HG03025 (cell line): ENCODE results near the gene NCAM1.

Experiments
- ATAC-seq: cut with Tn5 transposase; IDR thresholded peaks from one replicate; pipeline ENCODE4 v1.9.1; 2021; ENCODE audit warnings: mild to moderate bottlenecking, moderate library complexity; ENCODE audit not compliant: unreplicated experiment, low FRiP score

The NCAM1 gene

DNA sequence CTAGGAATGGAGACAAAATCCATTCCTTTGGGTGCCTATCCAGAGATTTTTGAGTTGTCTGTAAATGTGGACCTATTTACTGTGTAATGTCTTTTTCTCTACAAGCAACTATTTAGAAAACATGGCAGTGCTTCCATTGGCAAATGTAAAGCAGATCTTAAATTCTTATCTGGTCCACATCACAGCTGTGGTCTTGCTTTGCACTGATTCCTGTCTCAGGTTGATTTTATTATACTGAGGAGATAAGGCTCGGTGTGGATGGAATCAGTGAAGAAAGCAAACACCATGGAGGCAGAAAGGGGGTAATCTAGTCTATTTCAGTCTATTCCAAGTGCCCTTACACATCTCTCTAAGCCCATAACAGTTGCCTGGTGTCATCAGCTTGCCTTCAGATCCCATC lies 160.5 kb downstream of the NCAM1 start:
- no peak for ATAC-seq

DNA sequence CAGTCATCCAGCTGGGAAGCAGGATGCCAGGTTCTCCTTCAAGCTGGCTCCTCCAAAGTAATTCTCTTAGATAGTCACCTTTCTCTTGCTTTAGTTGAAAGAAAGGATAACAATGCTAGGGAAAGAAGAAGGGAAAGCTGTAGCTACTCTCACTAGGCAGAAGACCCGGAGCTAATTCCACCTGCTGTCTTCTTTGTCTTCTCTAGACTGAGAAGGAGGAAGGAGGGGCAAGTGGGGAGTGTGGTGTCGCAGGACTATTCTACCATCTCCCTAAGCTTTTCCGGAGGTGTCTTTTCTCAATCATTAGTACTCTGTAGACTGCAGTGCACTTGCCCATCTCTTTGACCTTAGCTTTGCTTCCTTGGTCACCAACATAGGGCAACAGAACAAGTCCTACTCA lies 162.8 kb downstream of the NCAM1 start:
- ATAC-seq: no peak

DNA sequence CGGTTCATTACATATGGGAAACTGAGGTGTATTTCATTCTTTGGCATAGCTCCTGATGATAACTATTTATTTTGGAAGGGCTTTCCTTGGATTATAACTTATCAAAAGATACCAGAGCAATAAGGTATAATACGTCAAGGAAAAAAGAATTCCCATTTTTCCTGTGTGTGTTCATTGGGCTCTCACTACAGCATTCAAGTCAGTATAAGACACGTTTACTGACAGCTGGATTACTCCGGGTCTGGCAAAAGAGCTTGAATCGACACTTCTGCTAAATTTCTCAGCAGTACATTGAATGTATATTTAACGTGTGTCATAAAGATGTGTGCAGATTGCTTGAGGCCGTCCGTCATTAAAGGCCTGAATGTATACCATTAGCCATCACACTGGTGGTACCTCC lies 163.4 kb downstream of the NCAM1 start:
- no peak for ATAC-seq

DNA sequence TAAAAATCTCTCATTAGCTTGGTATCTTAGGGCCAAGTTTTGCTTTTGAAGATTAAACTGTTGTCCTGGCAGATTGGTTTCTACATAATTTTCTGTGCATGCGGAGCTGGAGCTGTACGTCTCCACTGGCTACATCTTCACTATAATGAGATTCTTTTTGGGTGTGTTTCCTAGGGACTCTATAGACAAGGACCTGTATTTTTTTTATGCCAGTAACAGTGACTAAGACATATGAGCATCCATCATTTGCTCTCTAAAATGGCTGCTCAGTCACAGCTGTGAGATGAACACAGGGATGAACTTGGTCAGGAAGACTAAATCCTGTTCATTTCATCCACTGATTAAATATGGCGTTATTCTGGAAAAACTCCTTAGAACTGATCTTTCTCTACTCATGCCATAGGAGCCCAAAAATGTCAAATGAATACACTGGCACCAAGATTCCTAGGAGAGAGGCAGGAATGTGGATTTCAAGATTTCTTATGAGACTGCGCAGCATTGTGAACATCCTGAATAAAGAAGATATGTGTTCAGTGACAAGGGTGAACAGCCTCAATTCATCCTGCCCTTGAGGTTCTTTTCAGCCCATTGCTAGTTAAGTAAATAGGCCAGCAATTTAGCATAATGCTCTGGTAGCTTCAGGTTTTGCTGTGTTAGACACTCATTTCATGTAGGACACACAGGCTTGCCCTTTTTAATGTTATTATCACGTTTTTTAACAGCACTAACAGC lies 168.2 kb downstream of the NCAM1 start:
- no peak for ATAC-seq

DNA sequence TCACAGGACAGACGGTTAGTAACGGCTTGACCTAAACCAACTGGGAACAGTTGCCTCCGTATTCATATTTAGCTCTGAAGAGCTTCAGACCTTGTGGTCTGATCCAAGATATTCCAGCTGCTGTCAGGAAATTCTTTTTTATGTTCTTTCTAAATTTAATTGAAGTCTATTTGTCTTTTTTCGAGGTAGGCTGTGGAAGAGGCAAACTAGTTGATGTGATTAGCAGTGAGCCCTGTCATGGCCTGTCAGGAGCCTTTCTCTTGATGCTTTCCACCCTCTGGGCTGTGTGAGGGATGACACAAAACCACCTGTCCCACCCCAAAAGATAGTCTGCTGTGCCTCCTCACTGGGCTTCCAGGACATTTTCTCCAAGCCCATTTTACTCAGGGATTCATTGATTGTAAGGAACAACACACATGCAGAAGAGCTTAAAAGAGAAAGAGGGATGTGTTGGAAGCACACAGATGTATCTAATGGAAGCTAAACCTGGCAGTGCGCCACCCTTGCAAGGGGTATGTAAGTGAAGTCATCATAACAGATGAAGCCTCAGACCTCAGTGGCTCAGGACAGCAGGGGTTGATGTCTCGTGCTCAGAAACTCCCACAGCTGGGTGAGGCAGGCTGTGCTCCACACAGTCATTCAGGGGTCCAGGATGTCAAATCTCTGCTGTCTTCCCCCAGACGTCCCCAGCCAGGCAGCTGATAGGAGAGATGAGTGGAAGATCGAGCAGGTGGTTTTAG lies 170.0 kb downstream of the NCAM1 start:
- no peak for ATAC-seq

DNA sequence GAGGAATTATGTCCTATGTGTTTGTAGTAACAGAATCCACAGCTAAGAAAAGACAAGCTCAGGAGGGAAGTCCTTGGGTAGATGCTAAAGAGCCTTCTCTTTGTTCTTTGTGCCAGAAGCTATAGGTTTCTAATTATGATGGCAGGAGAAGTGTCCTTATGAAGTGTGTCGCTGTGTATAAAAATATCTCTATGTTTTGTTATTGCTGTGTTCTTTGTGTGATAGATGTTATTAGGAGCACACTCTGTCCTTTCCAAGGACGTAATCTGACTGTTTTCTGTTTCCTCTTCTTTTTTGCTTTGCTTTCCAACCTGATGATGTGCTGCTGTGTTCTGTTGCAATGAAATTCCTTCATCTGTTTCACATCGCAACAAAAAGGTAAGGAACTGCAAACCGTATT lies 171.9 kb downstream of the NCAM1 start:
- ATAC-seq: no peak

DNA sequence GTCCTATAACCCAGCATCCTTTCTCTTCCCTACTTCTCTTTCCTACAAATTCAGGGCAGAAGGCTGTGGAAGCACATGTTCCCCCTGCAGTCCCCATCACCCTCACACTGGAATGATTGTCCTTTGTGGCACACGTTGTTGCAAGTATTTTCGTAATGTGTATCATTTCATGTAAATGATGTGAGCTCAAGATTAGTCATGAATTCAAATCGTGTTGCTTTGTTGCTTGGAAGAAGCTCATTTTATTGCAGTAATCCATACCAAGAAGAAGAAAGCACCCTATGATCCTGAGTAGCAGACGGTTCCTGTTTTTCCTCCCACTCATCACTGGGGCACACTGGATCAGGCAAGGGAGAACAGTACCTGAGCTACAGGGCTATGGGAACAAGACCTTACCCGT lies 173.4 kb downstream of the NCAM1 start:
- ATAC-seq: no peak

DNA sequence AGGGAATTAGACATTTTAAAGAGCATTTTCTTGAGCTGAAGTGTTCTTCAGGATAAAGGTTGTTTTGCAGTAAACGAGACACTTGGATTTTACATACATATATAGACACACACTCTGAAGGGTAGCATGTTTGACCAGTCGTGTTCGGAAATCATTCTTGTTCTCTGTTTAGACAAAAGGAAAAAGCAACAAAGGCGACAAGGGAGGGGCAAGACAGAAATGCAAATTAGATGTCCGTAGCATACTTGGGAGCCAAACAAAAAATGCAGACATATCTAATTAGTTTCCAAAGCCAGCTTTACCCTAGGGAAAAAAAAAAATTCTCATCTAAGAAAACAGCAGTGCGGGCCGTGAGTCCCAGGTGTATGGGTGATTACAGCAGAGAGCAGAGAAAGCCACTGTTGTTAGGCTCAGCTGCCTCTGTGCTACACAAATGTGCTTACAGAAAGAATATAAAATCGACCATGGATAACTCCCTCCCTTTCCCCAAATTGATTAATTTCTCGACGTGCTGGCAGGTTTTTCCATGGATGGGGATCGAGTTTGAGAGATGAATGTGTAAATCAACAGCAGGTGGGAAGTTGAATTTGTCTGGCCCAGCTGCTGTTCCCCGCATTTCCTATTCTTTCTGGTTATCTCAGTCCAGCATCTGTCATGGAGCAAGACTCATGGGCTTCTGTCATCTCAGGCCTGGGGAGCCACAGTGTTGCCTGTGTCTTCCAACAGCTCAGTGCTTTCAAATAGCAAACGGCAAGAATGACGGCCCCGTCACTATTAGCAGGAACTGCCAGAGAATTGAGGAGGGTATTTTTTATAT lies 176.7 kb downstream of the NCAM1 start:
- ATAC-seq: no peak

DNA sequence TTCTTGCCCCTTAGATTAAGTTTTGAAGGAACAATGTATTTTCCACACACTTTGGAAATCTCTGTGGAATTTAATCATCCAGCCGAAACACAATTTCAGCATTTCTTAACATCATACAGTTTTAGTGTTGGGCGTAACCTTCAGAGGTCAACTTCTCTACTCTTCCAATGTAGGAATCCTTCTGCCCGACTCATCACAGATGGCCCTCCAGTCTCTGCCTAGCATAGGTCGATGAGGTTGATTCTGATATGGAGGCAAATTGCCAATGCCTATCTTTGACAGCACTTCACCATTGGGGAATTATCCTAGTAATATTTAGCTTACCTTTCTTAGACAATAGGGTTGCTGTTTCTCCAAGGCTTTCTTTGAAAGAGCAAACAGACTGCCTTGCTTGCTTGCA lies 177.5 kb downstream of the NCAM1 start:
- ATAC-seq: no peak

DNA sequence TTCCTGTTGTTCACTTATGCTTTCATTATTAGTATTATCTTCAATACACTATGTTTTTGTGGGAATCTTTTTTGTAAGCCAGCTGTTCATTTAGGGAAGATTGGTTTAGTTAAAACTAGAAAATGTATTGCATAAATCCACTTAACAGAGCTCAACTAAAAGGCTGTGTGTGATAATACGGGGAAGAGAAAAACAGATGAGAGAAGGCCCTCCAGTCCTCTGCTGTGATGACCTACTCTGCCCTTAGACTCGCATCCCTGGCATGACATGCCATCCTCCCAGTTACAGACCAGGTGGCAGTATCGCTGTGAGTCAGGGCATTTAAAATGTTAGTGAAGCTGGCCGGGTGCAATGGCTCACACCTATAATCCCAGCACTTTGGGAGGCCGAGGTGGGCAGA lies 179.8 kb downstream of the NCAM1 start:
- no peak for ATAC-seq

DNA sequence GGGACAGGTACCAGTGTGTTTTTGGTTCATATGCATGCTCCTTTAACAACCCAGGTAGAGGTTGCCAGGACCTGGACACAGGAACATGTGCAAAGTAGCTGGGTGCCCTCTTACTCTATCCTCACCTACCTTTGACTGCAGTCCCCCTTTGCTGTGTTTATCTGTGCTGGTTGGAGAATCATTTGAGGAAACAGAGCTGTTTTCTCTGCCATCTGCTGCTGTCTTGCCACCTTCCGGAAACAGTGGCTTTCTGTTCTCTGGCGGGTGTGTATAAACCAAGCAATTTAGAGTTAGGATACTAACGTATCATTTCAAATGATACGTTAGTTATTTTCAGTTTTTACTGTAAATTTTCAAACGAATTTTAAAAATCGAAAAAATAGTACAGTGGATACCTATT lies 181.3 kb downstream of the NCAM1 start:
- ATAC-seq: no peak

DNA sequence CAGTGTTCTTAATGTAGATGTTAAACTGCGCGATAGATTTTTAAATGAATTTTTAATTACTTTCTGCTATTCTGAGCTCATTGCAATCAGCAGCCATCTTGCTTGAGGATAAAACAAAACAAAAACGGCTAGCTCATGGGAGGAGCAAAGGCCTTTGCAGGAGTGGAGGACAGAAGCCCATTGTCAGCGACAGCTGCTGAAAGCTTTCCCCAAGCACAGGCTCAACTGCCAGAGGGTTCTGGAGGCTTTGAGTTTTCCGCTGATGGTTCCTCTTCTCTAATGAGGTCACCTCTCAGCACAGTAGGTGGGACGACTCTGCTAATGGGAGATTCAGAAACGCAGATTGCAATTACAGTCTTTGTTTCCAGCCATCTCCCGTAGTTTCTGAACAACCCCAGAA lies 186.0 kb downstream of the NCAM1 start:
- ATAC-seq: no peak

DNA sequence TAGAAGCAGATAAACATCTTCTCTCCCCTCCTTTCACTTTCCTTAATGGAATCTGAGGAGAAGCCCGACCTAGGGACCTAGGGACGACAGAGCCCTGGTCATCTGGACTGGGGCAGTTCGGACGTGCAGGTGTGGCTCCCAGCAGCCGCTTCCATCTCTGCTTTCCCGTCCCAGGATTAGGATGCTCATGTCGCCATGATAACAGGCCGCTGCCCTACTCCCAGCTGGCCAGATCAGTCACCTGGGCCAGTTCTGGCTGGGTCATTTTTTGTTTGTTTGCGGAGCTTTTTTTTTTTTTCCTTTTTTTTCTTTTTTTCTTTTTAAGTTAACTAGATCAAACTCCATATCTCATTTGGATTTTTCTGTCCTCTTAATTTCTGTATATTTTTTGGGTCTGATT lies 186.9 kb downstream of the NCAM1 start:
- ATAC-seq: no peak

DNA sequence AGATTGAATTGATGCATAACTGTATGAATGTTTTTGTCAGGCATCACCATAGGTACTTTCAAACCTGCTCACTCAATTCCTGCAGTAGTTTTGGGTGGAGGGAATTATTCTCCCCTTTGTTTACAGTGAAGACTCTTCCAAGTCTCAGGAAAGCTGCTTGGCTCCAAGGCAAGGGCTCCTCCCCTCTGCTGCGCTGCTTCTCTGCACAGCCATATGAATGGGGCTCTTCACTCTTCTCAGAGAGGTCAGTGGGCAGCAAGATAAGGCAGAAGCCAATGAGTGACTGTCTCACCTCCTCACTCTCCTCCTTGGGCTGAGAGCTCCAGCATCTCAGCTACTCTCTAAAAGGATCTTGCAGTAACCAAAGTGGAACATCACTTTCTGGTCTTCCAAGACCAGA lies 187.4 kb downstream of the NCAM1 start:
- no peak for ATAC-seq

DNA sequence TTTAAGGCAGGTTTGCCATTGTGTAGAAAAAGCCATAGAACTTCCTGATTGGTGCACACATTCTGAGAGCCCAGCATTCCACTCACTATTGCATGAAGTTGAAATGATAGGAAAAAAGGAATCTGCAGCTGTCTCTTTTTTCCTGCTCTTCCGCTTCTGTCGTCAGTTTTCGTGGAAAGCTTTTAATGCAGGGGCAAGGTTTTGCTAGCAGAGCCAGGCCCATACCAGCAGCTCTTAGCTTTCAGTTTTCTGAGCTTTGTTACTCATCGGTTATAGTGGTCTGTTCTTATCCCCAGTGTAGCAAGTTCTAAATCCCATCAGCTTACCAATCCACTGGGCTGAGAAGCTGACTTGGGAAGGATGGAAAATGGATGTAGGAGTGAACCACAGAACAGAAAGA lies 190.3 kb downstream of the NCAM1 start:
- no peak for ATAC-seq

DNA sequence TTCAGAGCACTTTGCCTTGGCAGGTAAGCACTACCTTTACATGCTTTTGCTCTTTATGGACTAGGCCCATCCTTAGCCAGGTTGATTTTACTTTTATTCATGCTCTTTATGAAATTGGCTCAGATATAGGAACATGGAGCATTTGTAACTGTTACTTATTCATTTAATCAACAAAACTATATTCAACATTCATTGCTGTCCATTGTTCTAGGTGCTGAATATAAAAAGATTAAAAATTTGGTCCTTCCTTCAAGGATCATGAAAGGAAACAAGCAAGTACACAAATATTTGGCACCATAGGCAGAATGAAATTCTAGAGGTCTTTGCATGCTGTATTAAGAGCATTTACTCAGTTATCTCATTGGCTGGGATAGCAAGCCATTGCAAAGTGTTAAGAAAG lies 191.3 kb downstream of the NCAM1 start:
- no peak for ATAC-seq

DNA sequence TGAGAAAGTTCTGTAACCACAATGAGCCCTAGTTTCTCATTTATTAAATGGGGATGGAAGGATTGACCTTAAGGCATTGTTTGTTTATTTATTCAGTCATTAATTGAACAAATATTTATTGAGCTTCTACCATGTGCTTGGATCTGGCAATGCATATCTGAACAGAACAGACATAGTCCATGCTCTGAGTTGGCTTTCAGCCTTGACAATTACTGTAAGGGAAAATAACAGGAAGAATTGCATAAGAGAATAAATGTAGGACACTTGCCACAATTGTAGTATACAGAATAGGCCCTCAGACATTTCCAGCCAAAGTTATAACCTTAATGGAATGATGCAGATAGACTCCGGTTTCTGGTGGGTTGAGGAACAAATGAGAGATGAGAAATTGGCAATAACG lies 192.6 kb downstream of the NCAM1 start:
- ATAC-seq: no peak

DNA sequence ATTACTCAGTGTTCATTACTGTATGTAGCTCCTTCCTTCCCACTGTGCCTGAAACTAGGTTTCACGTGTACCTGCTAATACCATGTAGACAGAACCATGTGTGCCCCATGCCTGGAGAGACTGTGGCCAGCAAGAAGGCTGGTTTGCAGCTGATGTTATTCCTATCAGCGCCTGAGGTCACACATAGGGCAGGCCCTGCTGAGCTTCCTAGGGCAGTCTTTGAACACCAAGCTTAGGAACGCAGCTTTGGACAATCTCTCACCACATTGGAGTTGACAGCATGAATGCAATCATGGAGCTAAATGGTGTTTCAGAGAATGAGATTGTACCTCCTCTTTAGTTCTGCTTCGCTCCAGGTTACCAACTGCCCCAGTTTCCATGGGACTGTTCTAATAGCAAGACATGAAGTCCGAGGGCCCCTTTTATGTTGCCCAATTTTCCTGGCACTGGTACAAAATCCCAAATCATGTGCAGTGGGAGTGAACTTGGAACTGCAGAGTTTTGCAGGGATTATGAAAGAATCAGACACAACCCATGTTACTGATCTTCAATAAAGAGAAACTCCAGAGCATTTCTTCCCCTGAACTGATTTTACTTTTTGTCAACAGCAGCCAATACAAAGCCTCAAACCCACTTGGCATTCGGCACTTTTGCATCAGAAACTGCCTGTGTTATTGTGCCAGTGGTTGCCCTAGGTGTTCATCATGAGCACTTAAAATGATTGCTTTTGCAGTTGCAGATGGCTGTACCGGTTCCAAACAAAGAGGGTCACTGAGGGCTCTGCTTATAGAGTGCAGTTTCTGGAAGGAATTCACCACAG lies 199.0 kb downstream of the NCAM1 start:
- no peak for ATAC-seq

DNA sequence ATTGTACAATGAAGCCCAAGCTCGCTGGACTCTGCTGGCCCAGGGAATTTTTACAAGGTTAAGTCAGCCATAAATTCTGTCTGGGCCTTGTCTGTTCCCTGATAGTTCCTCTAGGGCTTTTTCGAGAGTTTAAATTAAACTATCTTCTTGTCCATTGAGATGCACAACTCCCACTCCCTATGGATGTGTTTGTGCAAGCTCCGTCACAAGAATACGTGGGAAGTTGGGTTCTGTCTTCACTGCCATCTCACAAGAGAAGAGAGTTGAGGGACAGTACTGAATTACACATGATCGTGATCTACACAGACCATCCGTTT lies 199.5 kb downstream of the NCAM1 start:
- ATAC-seq: no peak

DNA sequence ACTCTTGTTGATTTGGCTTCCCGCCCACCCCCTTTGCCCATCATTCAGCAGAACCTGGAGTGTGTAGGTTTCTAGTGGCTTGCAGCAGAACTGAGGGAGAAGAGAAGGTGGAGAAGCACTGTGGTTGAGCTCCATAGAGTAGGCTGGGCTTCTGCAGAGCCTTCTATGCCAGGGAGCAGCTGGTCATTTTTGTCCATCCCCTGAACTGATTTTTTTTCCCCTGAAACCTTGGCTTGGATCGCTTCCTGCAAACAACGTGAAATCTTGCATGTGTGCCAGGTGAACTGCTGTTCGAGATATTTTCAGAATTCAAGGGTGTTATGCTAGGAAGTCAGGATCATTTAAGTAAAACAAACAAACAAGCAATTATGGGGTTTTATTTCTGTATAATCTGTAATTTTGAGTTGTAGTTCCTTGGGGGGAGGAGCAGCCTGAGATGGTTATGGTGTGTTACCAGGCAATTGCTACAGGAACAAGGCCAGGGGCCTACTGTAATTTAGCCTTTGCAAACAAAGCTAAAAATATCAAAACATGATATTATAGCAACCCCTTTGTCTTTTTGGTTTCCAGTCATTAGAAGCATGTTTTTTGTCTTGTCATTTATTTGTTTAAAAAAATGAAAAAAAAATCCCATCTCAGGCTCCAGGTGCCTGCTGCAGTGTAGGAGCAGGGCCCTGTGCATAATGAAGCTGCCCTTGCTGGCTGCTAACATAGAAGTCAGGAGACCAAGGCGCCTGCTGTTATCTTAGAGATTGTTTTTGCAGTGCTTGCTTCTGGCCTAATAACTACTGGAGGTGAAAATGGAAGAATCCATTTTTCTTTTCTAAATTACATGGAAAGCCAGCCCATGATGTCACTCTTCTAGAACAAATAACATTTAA lies 200.7 kb downstream of the NCAM1 start:
- no peak for ATAC-seq
